GM12892 (cell line): ENCODE measurements around the gene C11orf21.
"Not testable (repeated sequence)": the region's sequence is repeated elsewhere in the genome, so short reads cannot be mapped to it uniquely, and the experiment has no call there.

Experiments
- DNase-seq: peaks from one replicate; pipeline ENCODE4 v3.0.0; 2011; ENCODE audit not compliant: insufficient read length
- FAIRE-seq: peaks from 2 replicates; lab custom pipeline; 2011; peaks lifted over from hg19 to GRCh38; lab: Jason Lieb, UNC
- POLR2A ChIP-seq: IDR thresholded peaks from 2 replicates; pipeline ENCODE4 v1.6.1; 2011; ENCODE audit warnings: low read depth, low read length, control low read depth
- POLR2AphosphoS5 ChIP-seq: IDR thresholded peaks from 2 replicates; pipeline ENCODE4 v1.6.1; 2011; ENCODE audit warnings: low read depth, low read length, control low read depth
- TAF1 ChIP-seq: IDR thresholded peaks from 2 replicates; pipeline ENCODE4 v1.6.1; 2011; ENCODE audit warnings: low read depth, mild to moderate bottlenecking, control low read depth, low read length, borderline replicate concordance

The C11orf21 gene

GRCh38 chr11:2297623-2298030, 4.1 kb downstream of the C11orf21 start:
- TF ChIP-seq POLR2AphosphoS5 (no peak), TAF1 (no peak), POLR2A (no peak)
- FAIRE-seq = no peak
- DNase-seq = no peak

GRCh38 chr11:2296913-2297622, 4.7 kb downstream of the C11orf21 start:
- FAIRE-seq (no peak), DNase-seq (no peak)
- no peak for TF ChIP-seq POLR2A

GRCh38 chr11:2295971-2296912, 5.5 kb downstream of the C11orf21 start:
- DNase-seq (no peak), FAIRE-seq (no peak)
- no peak for TF ChIP-seq POLR2AphosphoS5

- DNase-seq (no peak), FAIRE-seq (no peak)
- TF ChIP-seq TAF1 = no peak
- no peak for TF ChIP-seq POLR2AphosphoS5
- TF ChIP-seq POLR2A = no peak
Observed at GRCh38 chr11:2294926-2295290, 6.8 kb downstream of the C11orf21 start.

- no peak for TF ChIP-seq POLR2AphosphoS5
- no peak for TF ChIP-seq POLR2A
- TF ChIP-seq TAF1 = no peak
- DNase-seq (no peak), FAIRE-seq (no peak)
Observed at GRCh38 chr11:2293984-2294925, 7.5 kb downstream of the C11orf21 start.

GRCh38 chr11:2293531-2293971, 8.2 kb downstream of the C11orf21 start:
- FAIRE-seq (no peak), DNase-seq (no peak)
- no peak for TF ChIP-seq TAF1
- TF ChIP-seq POLR2A = no peak
- no peak for TF ChIP-seq POLR2AphosphoS5

- TF ChIP-seq POLR2AphosphoS5 = no peak
- no peak for TF ChIP-seq POLR2A
- no peak for TF ChIP-seq TAF1
- FAIRE-seq = no peak
- no peak for DNase-seq
Observed at GRCh38 chr11:2290351-2290841, 11.3 kb downstream of the C11orf21 start.

GRCh38 chr11:2289859-2290258, 11.9 kb downstream of the C11orf21 start:
- DNase-seq = no peak
- FAIRE-seq = no peak
- TF ChIP-seq TAF1 (no peak), POLR2AphosphoS5 (no peak)

GRCh38 chr11:2289350-2289749, 12.4 kb downstream of the C11orf21 start:
- DNase-seq (no peak), FAIRE-seq (no peak)
- TF ChIP-seq POLR2AphosphoS5 (no peak), POLR2A (no peak), TAF1 (no peak)

GRCh38 chr11:2287091-2287490, 14.6 kb downstream of the C11orf21 start:
- no peak for TF ChIP-seq POLR2AphosphoS5
- TF ChIP-seq TAF1 = no peak
- TF ChIP-seq POLR2A = no peak
- DNase-seq = no peak
- FAIRE-seq = no peak

- not testable (repeated sequence) for DNase-seq, FAIRE-seq
Observed at GRCh38 chr11:2286350-2286749, 15.4 kb downstream of the C11orf21 start.

- no peak for DNase-seq
- FAIRE-seq = no peak
- no peak for TF ChIP-seq POLR2A
- TF ChIP-seq TAF1 = no peak
- TF ChIP-seq POLR2AphosphoS5 = no peak
Observed at GRCh38 chr11:2280208-2280607, 21.5 kb downstream of the C11orf21 start.

GRCh38 chr11:2277933-2278523, 23.7 kb downstream of the C11orf21 start:
- FAIRE-seq (no peak), DNase-seq (no peak)
- no peak for TF ChIP-seq POLR2AphosphoS5
- no peak for TF ChIP-seq POLR2A
- no peak for TF ChIP-seq TAF1
